Measurements from ENCODE around the gene SPNS3. TPM values are rescaled to one million over a fixed set of nuclear protein-coding genes. Genes with fewer than 3 reads are reported as not detected.
A peak's percentile ranks its signal among the peaks of the same experiment; 100 is the strongest.

SPNS3 gene
- total RNA-seq, 1 donor from 2014 or later, result not detected

GRCh38 chr17:4440021-4440420 is 6.3 kb downstream of the SPNS3 start:
- H3K27me3 ChIP-seq (ENCODE audit: control insufficient read depth, insufficient read depth, low read length), result peaks cover 8% of the 10 kb centered on the region
- FAIRE-seq (no peak), DNase-seq (ENCODE audit: low read depth) (no peak)
- H3K4me3 ChIP-seq (ENCODE audit: low read depth, low read length), result no peak overlapping the region
- no peaks in the 10 kb centered on the region for H3K36me3 ChIP-seq (ENCODE audit: control insufficient read depth, insufficient read depth, low read length)
- no peak for TF ChIP-seq CTCF (IDR thresholded peaks at IDR 0.05; ENCODE audit: insufficient read depth, low read length, severe bottlenecking)

- H3K36me3 ChIP-seq (ENCODE audit: control insufficient read depth, insufficient read depth, low read length), result no peaks in the 10 kb centered on the region
- H3K4me3 ChIP-seq (ENCODE audit: low read depth, low read length), result no peak overlapping the region
- TF ChIP-seq CTCF (IDR thresholded peaks at IDR 0.05; ENCODE audit: insufficient read depth, low read length, severe bottlenecking), result no peak
- DNase-seq (ENCODE audit: low read depth), result no peak
- peaks cover 8% of the 10 kb centered on the region for H3K27me3 ChIP-seq (ENCODE audit: control insufficient read depth, insufficient read depth, low read length)
- FAIRE-seq, result no peak
Measured at GRCh38 chr17:4440690-4441686, 7.2 kb downstream of the SPNS3 start.

- peaks cover 8% of the 10 kb centered on the region for H3K27me3 ChIP-seq (ENCODE audit: control insufficient read depth, insufficient read depth, low read length)
- FAIRE-seq, result no peak
- DNase-seq (ENCODE audit: low read depth), result no peak
- no peak overlapping the region for H3K4me3 ChIP-seq (ENCODE audit: low read depth, low read length)
- no peaks in the 10 kb centered on the region for H3K36me3 ChIP-seq (ENCODE audit: control insufficient read depth, insufficient read depth, low read length)
- TF ChIP-seq CTCF (IDR thresholded peaks at IDR 0.05; ENCODE audit: insufficient read depth, low read length, severe bottlenecking), result no peak
Measured at GRCh38 chr17:4442582-4442981, 8.8 kb downstream of the SPNS3 start.

- Histone ChIP-seq H3K36me3 (ENCODE audit: control insufficient read depth, insufficient read depth, low read length) (no peaks in the 10 kb centered on the region), H3K27me3 (ENCODE audit: control insufficient read depth, insufficient read depth, low read length) (peaks cover 8% of the 10 kb centered on the region), H3K4me3 (ENCODE audit: low read depth, low read length) (no peak overlapping the region)
- TF ChIP-seq CTCF (IDR thresholded peaks at IDR 0.05; ENCODE audit: insufficient read depth, low read length, severe bottlenecking), result no peak
- FAIRE-seq (no peak), DNase-seq (ENCODE audit: low read depth) (no peak)
Measured at GRCh38 chr17:4443476-4443875, 9.7 kb downstream of the SPNS3 start.

- Histone ChIP-seq H3K27me3 (ENCODE audit: control insufficient read depth, insufficient read depth, low read length) (peaks cover 6% of the 10 kb centered on the region), H3K4me3 (ENCODE audit: low read depth, low read length) (no peak overlapping the region), H3K36me3 (ENCODE audit: control insufficient read depth, insufficient read depth, low read length) (no peaks in the 10 kb centered on the region)
- FAIRE-seq (no peak), DNase-seq (ENCODE audit: low read depth) (peak; percentile 39)
- no peak for TF ChIP-seq CTCF (IDR thresholded peaks at IDR 0.05; ENCODE audit: insufficient read depth, low read length, severe bottlenecking)
Measured at GRCh38 chr17:4444782-4445473, 11.2 kb downstream of the SPNS3 start.

All from bronchial epithelial cell (primary cell).